ENCODE measurements around the gene KLHL41.

The KLHL41 gene

DNA sequence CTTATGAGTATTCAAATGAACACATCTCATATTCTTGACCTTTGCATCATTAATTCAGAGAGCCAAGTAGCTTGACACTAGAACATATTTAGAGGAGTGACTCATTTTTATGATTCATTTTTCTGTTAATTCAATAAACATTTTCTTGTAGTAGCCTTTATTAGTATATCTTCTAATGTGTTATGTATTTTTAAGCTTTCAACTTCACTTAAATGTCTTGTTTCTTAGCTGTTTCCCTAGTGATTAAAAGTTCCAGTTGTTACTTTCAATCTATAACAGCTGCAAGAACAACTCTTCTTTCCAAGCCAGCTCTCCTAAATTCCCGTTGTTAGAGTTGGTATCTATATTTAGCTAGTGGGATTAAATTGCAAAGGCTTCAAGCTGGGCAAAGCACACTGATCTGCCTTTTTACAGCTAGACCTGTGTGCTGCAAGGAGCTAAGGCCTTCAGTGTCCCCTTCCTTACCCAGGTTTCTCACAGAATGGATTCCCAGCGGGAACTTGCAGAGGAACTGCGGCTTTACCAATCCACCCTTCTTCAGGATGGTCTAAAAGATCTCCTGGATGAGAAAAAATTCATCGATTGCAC is at the start of gene KLHL41:
TSS of gene KLHL41 (plus strand) at position 405 of the 588 bp plus-strand sequence. CDS start at position 482, 77 bp downstream.
- DNase-seq, result no peak

DNA sequence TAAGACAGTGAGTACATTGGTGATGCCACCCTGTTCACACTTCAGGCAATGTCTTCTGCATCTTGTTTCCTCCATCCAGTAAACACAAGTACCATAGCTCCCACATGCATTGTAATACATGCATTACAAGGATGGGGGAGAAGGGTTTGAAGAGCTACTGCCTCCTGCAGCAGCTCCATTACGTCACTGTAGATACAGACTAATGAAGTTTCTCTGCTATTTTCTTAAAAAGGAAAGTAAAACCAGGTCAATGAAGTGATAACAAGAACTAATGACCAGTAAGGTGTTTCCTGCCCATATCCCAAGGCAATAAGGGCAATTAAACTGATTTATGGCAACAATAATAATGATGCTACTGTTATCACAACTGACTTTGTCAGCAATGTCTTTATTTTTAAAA is 48.4 kb upstream of the KLHL41 start:
- no peak for DNase-seq

DNA sequence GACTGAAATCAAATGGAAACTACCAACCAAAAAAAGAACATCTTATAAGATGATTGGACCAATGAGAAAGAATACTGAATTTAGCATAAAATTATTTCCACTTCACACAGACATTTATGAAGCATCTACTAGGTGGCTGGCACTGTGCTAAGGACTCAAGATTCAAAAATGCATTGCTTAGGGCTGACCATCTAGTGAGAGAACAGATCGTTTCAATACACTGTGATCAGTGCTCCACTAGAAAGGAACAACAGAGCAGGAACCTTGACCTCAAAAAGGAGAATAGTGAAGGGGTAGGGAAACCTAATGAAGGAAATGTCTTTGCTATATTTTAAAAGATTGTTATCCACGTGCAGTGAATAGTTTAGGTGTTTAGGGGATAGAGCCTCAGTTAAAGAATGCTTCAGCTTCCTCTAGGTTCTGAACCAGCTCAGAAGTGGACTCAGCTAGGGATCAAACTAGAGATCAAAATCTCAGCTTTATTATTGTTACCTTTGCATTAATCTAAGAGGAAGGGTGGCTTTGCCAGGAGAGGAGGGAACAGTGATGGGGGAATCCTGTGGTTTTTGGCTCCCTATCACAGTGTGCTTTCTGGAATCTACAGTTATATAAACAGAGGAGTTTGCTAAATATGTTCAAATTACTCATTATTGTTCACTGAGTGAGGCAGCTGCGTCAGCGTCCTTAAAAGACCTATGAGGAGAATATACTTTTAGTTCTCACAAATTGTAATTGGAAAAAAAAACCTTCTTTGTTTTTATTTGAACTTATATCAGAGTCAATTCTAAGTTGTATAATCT is 46.4 kb upstream of the KLHL41 start:
- DNase-seq, result no peak

GRCh38 chr2:169464466-169464865 is 45.0 kb upstream of the KLHL41 start:
- no peak for DNase-seq

DNA sequence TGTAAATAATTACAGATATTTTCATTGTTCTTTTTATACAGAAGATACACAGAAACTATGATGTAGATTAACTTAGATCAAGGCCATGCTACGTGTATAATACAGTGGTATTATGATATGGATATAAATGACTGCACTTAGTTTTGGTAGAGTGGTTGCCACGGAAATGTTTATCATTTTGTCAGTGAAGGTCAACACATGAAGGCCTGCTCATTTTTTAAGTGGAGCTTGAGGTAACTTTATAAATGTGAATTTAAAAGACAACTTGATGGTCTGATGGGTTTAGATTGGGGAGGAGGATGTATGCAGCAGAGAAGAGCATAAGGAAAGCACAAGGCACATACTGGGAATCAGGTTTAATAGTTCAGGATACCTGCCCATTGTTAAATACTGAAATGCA is 44.6 kb upstream of the KLHL41 start:
- peak; percentile 47 for DNase-seq

DNA sequence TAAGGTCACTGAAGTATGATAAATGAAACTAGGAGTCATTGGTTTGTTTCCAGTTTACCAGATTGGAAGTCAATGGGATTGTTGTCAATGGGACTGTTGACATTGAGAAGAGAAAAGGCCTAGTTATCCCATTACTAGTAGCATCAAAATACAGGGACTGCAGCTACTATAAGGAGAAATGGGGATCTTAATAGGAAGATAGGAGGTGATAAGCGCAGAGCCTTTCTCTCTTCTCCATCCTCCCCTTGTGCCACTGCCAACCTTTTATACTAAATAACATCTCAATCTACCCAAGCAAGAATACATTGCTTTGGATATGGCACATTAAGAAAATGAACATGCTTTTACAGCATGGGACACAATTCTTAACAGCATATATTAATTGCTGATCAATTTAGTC is 40.7 kb upstream of the KLHL41 start:
- DNase-seq, result no peak

DNA sequence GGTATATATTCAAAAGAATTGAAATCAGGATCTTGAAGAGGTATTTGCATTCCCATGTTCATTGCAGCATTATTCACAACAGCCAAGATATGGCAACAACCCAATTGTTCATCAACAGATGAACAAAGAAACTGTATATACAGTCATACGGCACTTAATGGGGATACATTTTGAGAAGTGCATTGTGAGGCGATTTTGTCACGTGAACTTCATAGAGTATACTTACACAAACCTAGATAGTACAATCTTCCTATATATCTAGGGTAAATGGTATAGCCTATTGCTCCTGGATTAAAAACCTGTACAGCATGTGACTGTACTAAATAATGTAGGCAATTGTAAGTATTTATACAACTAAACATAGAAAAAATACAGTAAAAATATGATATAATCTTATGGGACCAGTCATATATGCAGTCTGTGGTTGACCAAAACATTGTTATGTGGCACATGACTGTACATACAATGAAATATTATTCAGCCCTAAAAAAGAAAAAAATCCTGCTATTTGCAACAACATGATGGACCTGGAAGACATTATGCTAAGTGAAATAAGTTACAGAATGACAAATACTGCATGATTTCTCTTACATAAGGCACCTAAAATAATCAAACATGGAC is 39.4 kb upstream of the KLHL41 start:
- no peak for DNase-seq

DNA sequence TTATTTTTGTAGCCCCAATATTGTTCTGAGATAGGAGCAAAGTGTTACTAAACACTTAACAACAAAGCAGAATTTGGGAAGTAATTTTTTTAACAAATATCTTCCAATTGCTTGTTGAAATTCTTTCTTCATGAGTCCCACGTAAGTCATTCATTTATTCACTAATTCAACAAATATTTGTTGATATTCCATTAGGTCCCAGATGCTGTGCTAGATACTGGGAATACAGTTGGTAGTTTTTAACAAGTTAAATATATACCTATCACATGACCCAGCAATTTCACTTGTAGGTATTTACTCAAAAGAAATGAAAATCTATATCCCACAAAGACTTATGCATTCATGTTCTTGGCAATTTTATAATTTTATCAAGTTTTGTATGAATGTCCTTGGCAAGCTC is 37.3 kb upstream of the KLHL41 start:
- DNase-seq, result no peak

- DNase-seq, result no peak
These were observed 33.0 kb upstream of the KLHL41 start for GRCh38 chr2:169476459-169476858.

DNA sequence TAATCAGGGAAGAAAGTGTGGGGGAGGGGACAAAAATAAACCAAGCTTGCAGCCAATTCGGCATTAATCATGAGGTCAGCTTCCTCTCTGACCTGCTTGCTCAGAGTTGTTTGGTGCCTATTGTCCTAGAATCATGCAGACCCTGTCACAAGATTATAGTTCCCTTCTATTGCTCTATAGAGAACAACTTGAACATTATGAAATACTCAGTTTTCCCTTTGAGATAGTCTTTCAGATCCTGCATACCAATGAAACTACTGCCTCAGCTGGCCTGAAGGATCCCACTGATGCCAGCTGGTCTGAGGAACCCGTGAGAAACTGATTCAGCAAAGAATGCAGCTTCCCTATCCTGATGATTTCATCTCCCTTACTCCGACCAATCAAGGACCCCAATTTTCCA is 31.2 kb upstream of the KLHL41 start:
- DNase-seq, result no peak

GRCh38 chr2:169478745-169479256 is 30.7 kb upstream of the KLHL41 start:
- DNase-seq, result no peak

- DNase-seq, result peak; percentile 21
These were observed 30.0 kb upstream of the KLHL41 start, which contains the start of gene BBS5 for GRCh38 chr2:169479257-169480078. TSS of gene BBS5 (plus strand) at chr2:169479494. CDS start at chr2:169479554, 60 bp downstream.

- no peak for DNase-seq
These were observed 29.4 kb upstream of the KLHL41 start for GRCh38 chr2:169480079-169480465.

GRCh38 chr2:169485650-169486138 is 23.8 kb upstream of the KLHL41 start:
- DNase-seq, result no peak

DNA sequence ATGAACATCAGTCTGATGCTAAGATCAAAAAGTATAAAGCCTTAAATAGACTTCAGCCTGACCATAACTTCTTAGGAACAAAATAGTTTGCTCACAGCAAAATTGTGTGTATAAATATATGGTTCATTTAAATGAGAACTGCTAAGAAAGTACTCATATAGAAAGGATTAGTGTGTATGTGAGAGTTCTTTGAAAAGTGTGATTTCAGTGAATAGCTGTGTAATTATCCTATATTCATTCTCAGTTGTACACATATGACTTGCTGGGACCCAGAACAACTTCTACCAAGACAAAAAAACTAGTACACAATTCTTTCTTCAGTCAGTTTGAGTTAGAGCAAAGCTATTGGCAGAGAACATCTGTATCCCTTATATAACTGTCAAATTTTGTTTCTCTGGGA is 23.0 kb upstream of the KLHL41 start:
- DNase-seq, result no peak

DNA sequence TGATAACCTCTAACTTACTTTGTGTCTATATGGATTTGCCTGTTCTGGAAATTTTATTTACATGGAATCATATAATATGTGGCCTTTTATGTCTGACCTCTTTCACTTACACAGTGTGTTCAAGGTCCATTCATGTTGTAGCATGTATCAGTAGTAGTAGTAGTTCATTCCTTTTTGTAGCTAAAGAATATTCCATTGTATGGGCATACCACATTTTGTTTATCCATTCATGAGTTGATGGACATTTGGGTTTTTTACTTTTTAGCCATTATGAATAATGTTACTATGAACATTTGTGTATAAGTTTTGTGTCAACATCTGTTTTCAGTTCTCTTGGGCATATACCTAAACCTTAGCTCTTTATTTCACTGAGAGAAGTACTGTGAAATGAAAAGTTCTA is 18.7 kb upstream of the KLHL41 start:
- no peak for DNase-seq

DNA sequence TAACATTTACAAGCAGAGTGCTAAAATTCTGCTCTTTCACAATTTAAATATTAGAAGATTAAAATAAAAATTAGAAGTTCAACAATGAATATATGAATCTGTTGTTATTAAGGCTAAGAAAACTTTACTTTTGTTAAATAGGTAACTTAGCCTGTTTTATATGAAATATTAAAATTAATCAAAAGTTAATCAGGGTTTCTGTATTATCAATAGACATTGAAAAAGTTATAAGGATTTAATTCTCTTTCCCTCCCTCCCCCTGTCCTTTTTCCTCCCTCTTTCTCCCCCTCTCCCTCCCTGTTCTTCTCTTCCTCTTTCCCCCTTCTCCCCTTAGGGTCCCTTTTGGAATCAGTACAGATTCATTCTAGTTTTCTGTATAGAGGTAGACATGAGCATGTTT is 18.1 kb upstream of the KLHL41 start:
- DNase-seq, result no peak

GRCh38 chr2:169493360-169493759 is 16.1 kb upstream of the KLHL41 start:
- no peak for DNase-seq

DNA sequence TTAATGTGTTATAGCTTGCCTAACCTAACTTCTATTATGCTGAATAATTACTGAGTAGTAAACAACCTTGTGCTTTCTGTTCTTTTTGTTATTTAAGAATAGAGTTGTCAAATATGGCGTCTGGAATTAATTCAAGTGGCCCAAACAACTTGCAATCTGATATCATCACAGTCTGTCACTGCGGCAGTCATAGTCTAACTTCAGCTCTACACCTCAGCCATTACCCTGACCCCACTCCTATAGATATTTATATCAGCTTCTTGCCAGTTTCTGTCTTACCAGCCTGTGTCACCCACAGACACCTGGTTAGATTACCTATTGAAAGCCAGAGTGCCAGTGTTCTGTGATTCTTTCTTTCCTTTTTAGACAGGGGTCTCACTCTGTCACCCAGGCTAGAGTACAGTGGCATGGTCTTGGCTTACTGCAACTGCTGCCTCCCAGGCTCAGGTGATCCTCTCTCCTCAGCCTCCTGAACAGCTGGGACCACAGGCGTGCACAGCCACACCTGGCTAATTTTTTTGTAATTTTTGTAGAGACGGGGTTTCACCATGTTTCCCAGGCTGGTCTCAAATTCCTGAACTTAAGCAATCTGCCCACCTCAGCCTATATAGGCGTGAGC is 14.1 kb upstream of the KLHL41 start:
- DNase-seq, result no peak

- DNase-seq, result no peak
These were observed 4.9 kb upstream of the KLHL41 start for GRCh38 chr2:169504651-169505050.

DNA sequence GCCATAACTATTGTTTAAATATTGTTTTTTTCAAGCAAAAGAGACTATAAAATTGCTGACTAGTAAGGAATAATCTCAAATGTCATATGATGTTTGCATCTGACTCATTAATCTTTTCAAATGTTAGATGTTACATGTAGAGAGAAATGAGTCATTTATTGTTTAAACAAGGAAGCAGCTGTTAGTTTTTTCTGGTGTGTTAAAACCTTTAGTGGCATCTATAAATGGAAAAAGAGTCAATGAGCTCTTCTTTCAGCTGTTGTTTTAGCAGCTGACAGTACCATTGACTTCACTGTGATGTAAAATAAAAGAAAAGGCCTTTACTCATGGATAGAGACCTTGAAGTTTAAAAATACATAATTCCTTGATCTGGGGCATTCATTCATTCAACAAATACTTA is 1.8 kb upstream of the KLHL41 start:
- DNase-seq, result no peak

DNA sequence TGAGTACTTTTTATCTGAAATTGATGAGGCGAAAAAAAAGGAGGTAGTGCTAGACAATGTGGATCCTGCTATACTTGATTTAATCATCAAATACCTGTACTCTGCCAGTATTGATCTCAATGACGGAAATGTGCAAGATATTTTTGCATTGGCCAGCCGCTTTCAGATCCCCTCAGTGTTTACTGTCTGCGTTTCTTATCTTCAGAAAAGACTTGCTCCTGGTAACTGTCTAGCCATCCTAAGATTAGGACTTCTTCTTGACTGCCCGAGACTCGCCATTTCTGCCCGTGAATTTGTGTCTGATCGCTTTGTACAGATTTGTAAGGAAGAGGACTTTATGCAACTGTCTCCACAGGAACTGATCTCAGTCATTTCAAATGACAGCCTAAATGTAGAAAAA is 453 bp downstream of the KLHL41 start:
- no peak for DNase-seq

Data from SIG-M5 (cell line).